ENCODE data around the gene NOL8. TPM values are rescaled to one million over a fixed set of nuclear protein-coding genes. Genes with fewer than 3 reads are reported as not detected.

The NOL8 gene
- total and polyA plus RNA-seq, 3 donors from 2014 or later = 12.5 to 60.5 (median 46.0) TPM

DNA sequence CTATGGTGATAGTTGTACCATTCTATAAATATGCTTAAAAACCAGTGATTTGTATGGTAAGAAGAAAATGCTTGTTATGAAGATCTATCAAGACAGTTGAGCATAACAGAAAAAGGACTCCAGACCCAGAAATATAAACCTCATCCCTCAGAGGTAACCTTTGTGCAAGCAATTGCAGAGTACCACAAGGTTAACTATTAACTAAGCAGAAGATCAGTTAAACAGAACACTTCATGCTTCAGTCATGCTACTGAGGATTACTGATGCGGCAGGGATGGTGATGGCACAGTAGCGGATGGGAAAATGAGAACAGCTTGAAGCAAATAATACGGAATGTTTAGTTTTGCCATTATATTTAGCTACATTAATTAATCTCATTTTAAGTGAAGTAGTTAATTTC lies 77.2 kb downstream of the NOL8 start:
- no peak overlapping the region for H3K4me3 ChIP-seq
- no peaks in the 10 kb centered on the region for H3K9me3 ChIP-seq
- peaks cover 3% of the 10 kb centered on the region for H3K4me1 ChIP-seq
- WGBS, 2 donors = 95 to 96% methylated on average over 3 of the region's 3 CpGs
- intact Hi-C loops (cut with DNase I; ENCODE audit: low total_unique reads) = no loop called here
- DNase-seq = no peak
- H3K27me3 ChIP-seq = no peaks in the 10 kb centered on the region
- H3K36me3 ChIP-seq (ENCODE audit: low read depth, missing control alignments) = no peaks in the 10 kb centered on the region
- TF ChIP-seq CTCF (IDR thresholded peaks at IDR 0.05) = no peak
- TF ChIP-seq POLR2A (IDR thresholded peaks at IDR 0.05) = no peak
- peak overlapping the region in 1 of 2 donors; percentile 42 for H3K27ac ChIP-seq

Small RNA genes within 50 kb of the gene (microRNA-seq; reads per million reads assigned to microRNA genes)
- 4.8 to 8.3 reads per million in 2 donors for gene MIR3651 (ENCODE audit: borderline number of aligned reads in 2 of 2, borderline replicate concordance in 1 of 2)

Small RNA genes within 50 kb of the gene (small RNA-seq; reads per million reads assigned to genes)
- 0 reads per million in 2 donors for gene MIR3651
- 1.3 to 1.4 reads per million in 2 donors for gene SNORA84

Other genes with a start within 250 kb of the NOL8 start
- gene SPTLC1, start 209.9 kb downstream of the NOL8 start, total RNA-seq = 100 to 1,000 TPM in 1 of 2 donors, 10 to 100 TPM in 1; 77.1 to 104 TPM
- gene SPTLC1, start 209.9 kb downstream of the NOL8 start, polyA plus RNA-seq (ENCODE audit: insufficient read depth, low read depth, low replicate concordance) = 71.6 TPM
- gene IARS1, start 31.7 kb downstream of the NOL8 start, total RNA-seq = 100 to 1,000 TPM; 112 to 143 TPM
- gene IARS1, start 31.7 kb downstream of the NOL8 start, polyA plus RNA-seq (ENCODE audit: insufficient read depth, low read depth, low replicate concordance) = 57.2 TPM
- gene CENPP, start 603 bp upstream of the NOL8 start, total RNA-seq = 10 to 100 TPM in 1 of 2 donors, 1 to 10 TPM in 1; 8.1 to 12.1 TPM
- gene CENPP, start 603 bp upstream of the NOL8 start, polyA plus RNA-seq (ENCODE audit: insufficient read depth, low read depth, low replicate concordance) = 9.6 TPM
- 1 to 10 TPM; 4.9 to 9.5 TPM for gene OGN, start 79.2 kb upstream of the NOL8 start, total RNA-seq
- 18.4 TPM for gene OGN, start 79.2 kb upstream of the NOL8 start, polyA plus RNA-seq (ENCODE audit: insufficient read depth, low read depth, low replicate concordance)
- gene OMD, start 99.1 kb upstream of the NOL8 start, total RNA-seq = 1 to 10 TPM; 1.1 to 4.9 TPM
- 2.5 TPM for gene OMD, start 99.1 kb upstream of the NOL8 start, polyA plus RNA-seq (ENCODE audit: insufficient read depth, low read depth, low replicate concordance)
- gene ASPN, start 157.2 kb upstream of the NOL8 start, total RNA-seq = under 1 TPM; 0.12 to 0.39 TPM
- gene ASPN, start 157.2 kb upstream of the NOL8 start, polyA plus RNA-seq (ENCODE audit: insufficient read depth, low read depth, low replicate concordance) = 5.0 TPM
- gene ECM2, start 210.6 kb upstream of the NOL8 start, total RNA-seq = 10 to 100 TPM; 16.7 to 16.8 TPM
- gene ECM2, start 210.6 kb upstream of the NOL8 start, polyA plus RNA-seq (ENCODE audit: insufficient read depth, low read depth, low replicate concordance) = 26.9 TPM

Data from testis (tissue), 3 donors.